Brain microvascular endothelial cell (primary cell): ENCODE measurements around the gene TRMT44.

Experiments
- DNase-seq: peaks from one replicate; pipeline ENCODE4 v3.0.0-alpha.2; 2020
- H3K27ac ChIP-seq: fragments of 250-450 bp; sonication (Bioruptor Pico); 2 replicates; pipeline ENCODE4 v1.5.1; 2020; ENCODE audit warnings: mild to moderate bottlenecking, moderate library complexity
- H3K27me3 ChIP-seq: fragments of 250-450 bp; sonication (Bioruptor Pico); replicated peaks from 2 replicates; pipeline ENCODE4 v1.5.1; 2020; ENCODE audit warnings: mild to moderate bottlenecking
- H3K36me3 ChIP-seq: fragments of 250-450 bp; sonication (Bioruptor Pico); replicated peaks from 2 replicates; pipeline ENCODE4 v1.5.1; 2020; ENCODE audit warnings: mild to moderate bottlenecking
- H3K4me3 ChIP-seq: 2 replicates; pipeline ENCODE4 v1.5.1; 2011; ENCODE audit warnings: low read depth, mild to moderate bottlenecking, control low read depth, low read length, moderate library complexity
- in situ Hi-C: cut with HindIII; loops from 2 replicates; pipeline ENCODE4 v1.10.0; 2017; ENCODE audit warnings: low sequenced_read_pairs, low pct_ligation_motif_present
- TF ChIP-seq, protein P1 (sequence below): IDR thresholded peaks from 2 replicates; pipeline ENCODE4 v1.5.1; 2011; ENCODE audit warnings: low read depth, mild to moderate bottlenecking, moderate library complexity, low read length, control low read depth, inconsistent platforms; ENCODE audit errors: missing control alignments

TRMT44 gene

GRCh38 chr4:8461616-8462015 is 21.0 kb downstream of the TRMT44 start:
- no peak overlapping the region for H3K4me3 ChIP-seq
- H3K27me3 ChIP-seq, result no peaks in the 10 kb centered on the region
- H3K27ac ChIP-seq, result no peak overlapping the region
- H3K36me3 ChIP-seq, result peaks cover 9% of the 10 kb centered on the region
- no peak for DNase-seq
- TF ChIP-seq, protein P1, sequence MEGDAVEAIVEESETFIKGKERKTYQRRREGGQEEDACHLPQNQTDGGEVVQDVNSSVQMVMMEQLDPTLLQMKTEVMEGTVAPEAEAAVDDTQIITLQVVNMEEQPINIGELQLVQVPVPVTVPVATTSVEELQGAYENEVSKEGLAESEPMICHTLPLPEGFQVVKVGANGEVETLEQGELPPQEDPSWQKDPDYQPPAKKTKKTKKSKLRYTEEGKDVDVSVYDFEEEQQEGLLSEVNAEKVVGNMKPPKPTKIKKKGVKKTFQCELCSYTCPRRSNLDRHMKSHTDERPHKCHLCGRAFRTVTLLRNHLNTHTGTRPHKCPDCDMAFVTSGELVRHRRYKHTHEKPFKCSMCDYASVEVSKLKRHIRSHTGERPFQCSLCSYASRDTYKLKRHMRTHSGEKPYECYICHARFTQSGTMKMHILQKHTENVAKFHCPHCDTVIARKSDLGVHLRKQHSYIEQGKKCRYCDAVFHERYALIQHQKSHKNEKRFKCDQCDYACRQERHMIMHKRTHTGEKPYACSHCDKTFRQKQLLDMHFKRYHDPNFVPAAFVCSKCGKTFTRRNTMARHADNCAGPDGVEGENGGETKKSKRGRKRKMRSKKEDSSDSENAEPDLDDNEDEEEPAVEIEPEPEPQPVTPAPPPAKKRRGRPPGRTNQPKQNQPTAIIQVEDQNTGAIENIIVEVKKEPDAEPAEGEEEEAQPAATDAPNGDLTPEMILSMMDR, result no peak
- in situ Hi-C loops, result no loop called here

DNA sequence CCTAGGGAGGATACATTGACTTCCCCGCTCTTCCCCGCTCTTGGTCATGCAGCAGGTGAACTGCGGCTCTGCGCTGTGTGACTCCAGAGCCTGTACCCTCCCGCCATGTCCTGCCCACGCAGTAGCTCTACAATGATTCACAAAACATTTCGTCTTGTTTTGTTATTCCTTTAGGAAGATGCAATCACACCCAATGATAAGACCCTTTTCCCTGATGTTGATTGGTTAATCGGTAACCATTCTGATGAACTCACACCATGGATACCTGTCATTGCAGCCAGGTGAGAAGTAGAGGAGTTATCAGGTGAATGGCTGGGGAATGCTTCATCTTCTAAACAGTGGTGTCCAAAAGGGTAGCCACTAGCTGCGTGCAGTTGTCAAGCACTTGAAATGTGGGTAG is 23.2 kb downstream of the TRMT44 start:
- in situ Hi-C loops, result no loop called here
- no peak overlapping the region for H3K27ac ChIP-seq
- no peaks in the 10 kb centered on the region for H3K27me3 ChIP-seq
- TF ChIP-seq, protein P1, result no peak
- no peak for DNase-seq
- no peak overlapping the region for H3K4me3 ChIP-seq
- H3K36me3 ChIP-seq, result peaks cover 16% of the 10 kb centered on the region

DNA sequence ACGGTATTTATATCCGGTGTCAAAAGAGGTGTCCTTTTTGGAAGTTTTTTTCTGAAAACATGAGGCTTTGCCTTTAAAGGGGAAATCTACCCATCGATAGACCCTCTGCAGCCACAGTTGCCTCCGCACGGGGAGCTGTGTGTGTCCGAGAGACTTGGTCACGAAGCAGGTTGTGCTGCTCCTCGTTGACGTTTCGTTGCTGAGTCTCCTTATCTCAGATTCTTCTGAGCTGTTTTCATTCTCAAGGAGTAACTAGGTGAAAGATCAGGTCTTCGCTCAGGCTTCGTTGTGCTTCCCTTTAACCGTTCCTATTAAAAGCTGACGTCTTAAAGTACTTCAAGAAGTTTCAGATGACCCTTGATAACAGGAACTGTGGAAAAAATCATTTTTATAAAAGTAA is 23.8 kb downstream of the TRMT44 start:
- Histone ChIP-seq H3K36me3 (peaks cover 16% of the 10 kb centered on the region), H3K27ac (no peak overlapping the region), H3K27me3 (no peaks in the 10 kb centered on the region), H3K4me3 (no peak overlapping the region)
- TF ChIP-seq, protein P1, result no peak
- in situ Hi-C loops, result no loop called here
- DNase-seq, result no peak

DNA sequence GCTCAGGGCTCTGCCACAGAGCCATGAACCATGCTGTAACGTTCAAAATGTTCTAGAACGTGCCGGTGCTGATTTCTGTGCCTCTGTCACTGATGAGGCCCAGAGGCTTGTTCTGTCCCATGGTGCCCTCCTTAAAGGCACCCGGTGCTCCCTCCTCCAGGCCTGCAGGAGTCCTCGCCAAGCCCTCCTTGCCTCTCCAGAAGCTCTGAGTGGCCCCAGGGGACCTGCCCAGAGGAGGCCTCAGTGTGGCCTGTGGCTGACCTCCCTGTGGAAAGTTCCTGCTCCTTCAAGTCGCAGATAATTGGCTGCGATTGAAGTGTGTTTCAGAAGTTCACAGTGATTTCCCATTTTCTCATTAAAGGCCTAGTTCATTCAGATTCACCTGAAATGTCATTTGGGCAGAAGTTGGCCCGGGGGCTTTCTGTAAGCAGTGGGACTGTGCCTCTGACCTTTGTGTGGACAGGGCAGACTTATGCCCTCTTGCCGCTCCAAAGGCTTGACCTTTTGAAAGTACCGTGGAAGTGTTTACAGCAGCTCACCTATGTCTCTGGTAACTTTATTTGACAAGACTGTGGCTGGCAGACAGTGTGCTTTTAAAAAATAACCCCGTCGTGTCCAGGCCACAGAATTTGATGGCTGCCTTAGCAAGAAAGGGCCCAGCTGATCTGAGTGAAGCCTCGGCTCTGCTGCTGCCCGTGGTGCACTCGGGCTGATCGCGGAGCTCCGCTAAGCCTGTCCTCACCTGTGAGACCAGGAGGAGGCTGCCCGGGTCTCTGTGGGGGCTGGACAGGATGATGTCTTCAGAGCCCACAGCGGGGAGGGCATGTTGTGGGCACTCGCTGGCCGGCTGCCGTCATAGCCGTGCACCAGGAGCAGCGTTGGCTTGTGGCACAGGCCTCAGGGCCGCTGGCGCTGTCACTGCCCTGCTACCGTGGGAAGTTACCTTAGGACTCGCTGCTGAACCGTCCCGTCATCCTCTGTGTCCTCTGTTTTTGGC is 25.3 kb downstream of the TRMT44 start:
- Histone ChIP-seq H3K4me3 (no peak overlapping the region), H3K36me3 (peaks cover 16% of the 10 kb centered on the region), H3K27ac (no peak overlapping the region), H3K27me3 (no peaks in the 10 kb centered on the region)
- in situ Hi-C loops, result no loop called here
- no peak for DNase-seq
- TF ChIP-seq, protein P1, result no peak

- in situ Hi-C loops, result no loop called here
- Histone ChIP-seq H3K27ac (no peak overlapping the region), H3K27me3 (no peaks in the 10 kb centered on the region), H3K4me3 (no peak overlapping the region), H3K36me3 (peaks cover 16% of the 10 kb centered on the region)
- TF ChIP-seq, protein P1, result no peak
- no peak for DNase-seq
Observed at GRCh38 chr4:8467016-8467415, 26.4 kb downstream of the TRMT44 start.
